Measurements from ENCODE around the gene PFKFB4.
"Not testable (repeated sequence)": the region's sequence is repeated elsewhere in the genome, so short reads cannot be mapped to it uniquely, and the experiment has no call there.

Gene PFKFB4

GRCh38 chr3:48530701-48531100, 25.9 kb downstream of the PFKFB4 start:
- ATAC-seq, DNase-seq: not testable (repeated sequence)

DNA sequence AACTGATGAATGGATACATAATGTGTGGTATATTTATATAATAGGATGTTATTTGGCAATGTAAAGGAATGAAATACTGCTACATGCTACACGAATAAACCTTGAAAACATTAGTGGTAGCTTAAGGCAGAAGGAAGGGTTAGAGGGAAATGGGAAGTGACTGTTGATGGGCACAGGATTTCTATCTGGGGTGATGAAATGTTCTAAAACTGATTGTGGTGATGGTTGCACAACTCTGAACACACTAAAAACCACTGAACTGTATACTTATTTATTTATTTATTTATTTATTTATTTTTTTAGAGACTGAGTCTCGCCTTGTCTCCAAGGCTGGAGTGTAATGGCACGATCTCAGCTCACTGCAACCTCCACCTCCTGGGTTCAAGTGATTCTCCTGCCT, 27.8 kb downstream of the PFKFB4 start:
- DNase-seq: no peak
- no peak for ATAC-seq

DNA sequence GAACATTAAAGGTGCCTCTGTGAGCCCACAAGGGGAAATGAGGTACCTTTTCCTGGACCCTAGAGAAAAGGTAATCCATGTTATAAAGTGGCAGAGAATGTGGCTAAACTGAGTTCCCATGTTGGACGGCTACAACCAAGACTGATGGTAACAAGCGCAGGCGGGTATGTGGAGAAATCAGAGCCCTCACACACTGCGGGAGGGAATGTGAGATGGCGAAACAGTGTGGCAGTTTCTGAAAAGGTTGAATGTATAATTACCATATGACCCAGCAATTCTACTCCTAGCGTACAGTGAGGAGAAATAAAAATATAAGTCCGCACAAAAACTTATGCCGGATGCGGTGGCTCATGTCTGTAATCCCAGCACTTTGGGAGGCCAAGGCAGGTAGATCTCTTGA, 28.6 kb downstream of the PFKFB4 start:
- ATAC-seq (no peak), DNase-seq (no peak)

GRCh38 chr3:48524970-48525369, 31.6 kb downstream of the PFKFB4 start:
- ATAC-seq: no peak

DNA sequence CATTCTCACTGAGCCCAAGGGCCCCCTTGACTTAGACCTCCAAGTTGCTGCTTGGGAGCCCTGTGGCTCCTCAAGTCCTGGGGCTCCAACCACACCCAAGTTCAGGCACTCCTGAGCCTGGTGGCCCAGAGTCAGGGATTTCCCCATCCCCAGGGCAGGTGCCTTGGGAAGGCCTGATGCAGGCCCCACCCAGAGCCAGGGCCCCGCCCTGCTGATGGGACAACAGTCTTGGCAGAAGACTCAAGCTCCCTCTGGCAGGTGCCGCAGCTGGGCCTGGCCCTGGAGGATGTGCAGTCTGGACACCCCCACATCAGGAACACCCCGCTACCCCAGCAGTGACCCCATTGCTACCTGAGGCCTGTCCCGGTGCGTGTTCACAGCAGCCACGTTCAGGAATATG, 35.0 kb downstream of the PFKFB4 start:
- DNase-seq (no peak), ATAC-seq (no peak)

More at GRCh38 chr3:48524970-48525369, 31.6 kb downstream of the PFKFB4 start:
- no peak for DNase-seq

GRCh38 chr3:48519277-48519643, 37.3 kb downstream of the PFKFB4 start:
- ATAC-seq (no peak), DNase-seq (no peak)

GRCh38 chr3:48518638-48519276, 37.8 kb downstream of the PFKFB4 start:
- ATAC-seq: no peak
- DNase-seq: no peak

GRCh38 chr3:48518069-48518468, 38.5 kb downstream of the PFKFB4 start:
- ATAC-seq: no peak
- DNase-seq: no peak

GRCh38 chr3:48516571-48516970, 40.0 kb downstream of the PFKFB4 start:
- ATAC-seq: no peak
- no peak for DNase-seq

DNA sequence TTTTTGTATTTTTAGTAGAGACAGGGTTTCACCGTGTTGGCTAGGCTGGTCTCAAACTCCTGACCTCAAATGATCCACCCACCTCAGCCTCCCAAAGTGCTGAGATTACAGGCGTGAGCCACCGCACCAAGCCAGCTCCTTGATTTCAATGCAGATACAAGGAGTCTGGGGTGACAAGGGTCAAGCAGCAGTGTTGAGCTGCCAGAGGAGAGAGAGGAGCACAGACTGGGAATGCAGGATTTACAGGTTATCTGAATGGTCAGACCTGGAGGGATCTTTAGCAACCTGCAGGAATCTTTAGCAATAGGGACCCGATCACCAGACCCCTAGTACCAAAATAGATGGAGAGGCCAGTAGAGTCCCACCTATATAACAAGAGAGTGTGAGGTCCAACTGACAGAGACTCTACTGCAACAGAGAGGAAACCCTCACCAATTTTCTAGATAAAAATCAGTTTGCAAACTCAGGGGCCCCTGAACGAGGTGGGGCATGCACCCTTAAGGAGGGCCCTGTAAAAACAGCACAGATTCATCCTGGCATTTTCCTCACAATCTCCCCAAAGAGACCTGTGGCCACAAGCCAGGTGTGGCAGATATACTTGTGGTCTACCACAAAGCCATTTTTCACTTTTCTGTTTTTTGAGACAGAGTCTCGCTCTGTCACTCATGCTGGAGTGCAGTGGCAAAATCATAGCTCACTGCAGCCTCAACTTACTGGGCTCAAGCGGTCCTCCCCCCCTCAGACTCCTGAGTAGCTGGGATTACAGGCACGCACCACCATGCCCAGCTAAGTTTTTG, 42.0 kb downstream of the PFKFB4 start:
- ATAC-seq (peak; percentile 69), DNase-seq (no peak)

- DNase-seq (no peak), ATAC-seq (no peak)
Observed at GRCh38 chr3:48511551-48511950, 45.1 kb downstream of the PFKFB4 start.

- ATAC-seq (peak; percentile 85), DNase-seq (peak; percentile 77)
Observed at GRCh38 chr3:48507256-48508061, 49.1 kb downstream of the PFKFB4 start.

- DNase-seq (no peak), ATAC-seq (no peak)
Observed at GRCh38 chr3:48505968-48506504, 50.6 kb downstream of the PFKFB4 start.

GRCh38 chr3:48505146-48505545, 51.5 kb downstream of the PFKFB4 start:
- no peak for ATAC-seq
- no peak for DNase-seq

GRCh38 chr3:48504051-48504946, 52.3 kb downstream of the PFKFB4 start, which contains the start of gene SHISA5:
Gene SHISA5 (minus strand): TSS chr3:48504174. CDS start chr3:48504094, 80 bp downstream.
- DNase-seq: peak; percentile 77
- ATAC-seq: peak; percentile 53

GRCh38 chr3:48503401-48504050, 53.1 kb downstream of the PFKFB4 start:
- DNase-seq: peak; percentile 41
- ATAC-seq: no peak

DNA sequence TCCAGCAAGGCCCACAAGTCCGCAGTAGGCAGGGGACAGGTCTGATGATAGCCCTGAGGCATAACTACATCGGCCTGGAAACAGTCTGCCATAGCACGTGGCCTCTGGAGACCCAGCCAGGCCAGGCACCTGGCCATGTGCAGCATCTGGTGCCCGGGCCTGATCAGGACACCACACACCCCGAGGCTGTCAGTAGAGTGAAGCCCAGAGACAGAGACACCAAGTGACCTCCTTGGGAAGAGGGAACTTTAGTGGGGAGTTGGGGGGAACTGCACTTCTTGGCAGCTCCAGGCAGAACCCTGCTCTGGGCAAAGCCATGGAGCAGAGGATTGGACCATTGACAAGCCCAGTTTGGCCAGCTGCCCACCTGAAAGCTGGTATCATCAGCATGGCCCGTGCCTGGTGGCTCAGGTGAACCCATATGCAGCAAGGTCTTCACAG, 53.9 kb downstream of the PFKFB4 start:
- DNase-seq: no peak

DNA sequence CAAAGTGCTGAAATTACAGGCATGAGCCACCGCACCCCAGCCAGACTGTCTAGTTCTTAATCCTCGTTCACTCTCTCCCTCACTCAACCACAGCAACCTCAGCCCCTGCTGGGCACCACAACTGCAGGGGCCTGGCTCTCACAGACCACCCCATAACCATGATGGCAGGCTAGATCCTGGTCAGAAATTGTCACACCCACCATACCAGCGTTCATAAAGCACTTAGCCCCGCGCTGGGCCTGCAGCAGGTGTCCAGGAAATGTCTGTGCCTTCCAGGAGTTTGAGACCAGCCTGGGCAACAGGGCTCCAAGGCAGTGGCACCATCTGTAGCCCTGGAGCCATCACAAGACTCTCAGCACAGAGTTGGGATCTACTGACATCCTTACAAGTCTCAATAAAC, 54.5 kb downstream of the PFKFB4 start:
- DNase-seq: no peak
- no peak for ATAC-seq

More for the DNA sequence above, 53.9 kb downstream of the PFKFB4 start:
- no peak for ATAC-seq

DNA sequence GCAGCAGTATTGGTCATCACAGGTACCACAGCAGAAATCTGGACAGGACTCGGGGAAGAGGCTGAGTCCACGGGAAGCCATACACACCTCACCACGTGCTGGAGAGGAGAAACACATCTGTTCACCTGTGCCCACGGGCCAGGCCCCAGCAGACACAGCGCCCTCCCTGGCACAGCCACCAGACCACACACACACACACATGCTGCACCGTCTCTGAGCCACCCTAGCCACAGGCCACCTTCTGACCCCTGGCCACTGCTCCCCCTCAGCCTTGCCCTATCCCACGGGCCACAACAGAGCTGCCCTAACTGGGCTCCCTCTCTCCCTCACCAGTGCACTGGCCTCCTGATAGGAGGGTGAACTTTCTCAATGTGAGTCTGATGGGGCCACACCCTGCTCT, 55.4 kb downstream of the PFKFB4 start:
- ATAC-seq: no peak

GRCh38 chr3:48500656-48501055, 55.9 kb downstream of the PFKFB4 start:
- no peak for ATAC-seq
- no peak for DNase-seq

More for the DNA sequence above, 55.4 kb downstream of the PFKFB4 start:
- DNase-seq: no peak

GRCh38 chr3:48493203-48493501, 63.5 kb downstream of the PFKFB4 start:
- DNase-seq: no peak
- ATAC-seq: no peak

All from stimulated activated naive CD8-positive, alpha-beta T cell treated with anti-CD3 and anti-CD28 coated beads, Interleukin-15, Interleukin-2, amounts not matched to agents 100 U/mL and 50 U/mL, for 24 hours (primary cell).